DOHH2 (cell line): ENCODE data around the gene WBP11.
A peak's percentile ranks its signal among the peaks of the same experiment; 100 is the strongest.

ENCODE experiments used
- H3F3A ChIP-seq: fragments of 200-600 bp; sonication (generic), shearing (Covaris generic); 2 replicates; pipeline ENCODE4 v1.6.0; 2016; ENCODE audit warnings: antibody characterized with exemption, mild to moderate bottlenecking; ENCODE audit not compliant: control insufficient read depth, insufficient read depth
- H3K27ac ChIP-seq: fragments of 200-600 bp; sonication (generic); 2 replicates; pipeline ENCODE4 v1.5.1; 2014; ENCODE audit warnings: low read depth, mild to moderate bottlenecking, low read length, moderate library complexity
- H3K27me3 ChIP-seq: fragments of 200-600 bp; sonication (generic); 2 replicates; pipeline ENCODE4 v1.6.1; 2014; ENCODE audit warnings: mild to moderate bottlenecking, low read length, mixed read lengths; ENCODE audit not compliant: control insufficient read depth
- H3K36me3 ChIP-seq: fragments of 200-600 bp; sonication (generic); 2 replicates; pipeline ENCODE4 v1.6.1; 2014; ENCODE audit warnings: mild to moderate bottlenecking, low read length, moderate library complexity, mixed read lengths; ENCODE audit not compliant: control insufficient read depth
- H3K4me1 ChIP-seq: fragments of 200-600 bp; sonication (generic); 2 replicates; pipeline ENCODE4 v1.6.1; 2014; ENCODE audit warnings: mild to moderate bottlenecking, low read length, mixed read lengths; ENCODE audit not compliant: control insufficient read depth
- H3K4me2 ChIP-seq: fragments of 200-600 bp; sonication (generic); 2 replicates; pipeline ENCODE4 v1.6.0; 2014; ENCODE audit warnings: mild to moderate bottlenecking, low read length, moderate library complexity
- H3K4me3 ChIP-seq: fragments of 200-600 bp; sonication (generic); 2 replicates; pipeline ENCODE4 v1.5.1; 2014; ENCODE audit warnings: mild to moderate bottlenecking, low read length, mixed read lengths
- H3K79me2 ChIP-seq: fragments of 200-600 bp; sonication (generic); 2 replicates; pipeline ENCODE4 v1.6.1; 2014; ENCODE audit warnings: mild to moderate bottlenecking, low read length, mixed read lengths; ENCODE audit not compliant: control insufficient read depth
- H3K9me2 ChIP-seq: fragments of 200-600 bp; sonication (generic); replicated peaks from 2 replicates; pipeline ENCODE4 v1.6.1; 2014; ENCODE audit warnings: mild to moderate bottlenecking, low read length, mixed read lengths; ENCODE audit not compliant: control insufficient read depth
- H3K9me3 ChIP-seq: fragments of 200-600 bp; sonication (generic); 2 replicates; pipeline ENCODE4 v1.6.1; 2014; ENCODE audit warnings: antibody characterized with exemption, low read length, mixed read lengths; ENCODE audit not compliant: control insufficient read depth, insufficient read depth
- H4K20me1 ChIP-seq: fragments of 200-600 bp; sonication (generic); 2 replicates; pipeline ENCODE4 v1.6.0; 2014; ENCODE audit warnings: low read depth, mild to moderate bottlenecking, antibody characterized with exemption, low read length, moderate library complexity; ENCODE audit not compliant: control insufficient read depth, insufficient read depth
- CTCF ChIP-seq: fragments of 200-600 bp; sonication (generic); IDR thresholded peaks from one replicate; pipeline ENCODE4 v1.5.1; 2014; ENCODE audit warnings: antibody characterized with exemption, mild to moderate bottlenecking, low read depth, low read length; ENCODE audit not compliant: poor library complexity, severe bottlenecking
- EZH2phosphoT487 ChIP-seq: fragments of 200-600 bp; sonication (generic); IDR thresholded peaks from 2 replicates; pipeline ENCODE4 v1.6.1; 2017; ENCODE audit warnings: borderline replicate concordance, mild to moderate bottlenecking, antibody characterized with exemption, low read length, moderate library complexity, mixed read lengths

Gene WBP11

GRCh38 chr12:14803011-14803829, at the start of gene WBP11, which contains the start of gene C12orf60:
WBP11 (minus strand) TSS chr12:14803478; CDS start chr12:14801383, 2,095 bp downstream.
C12orf60 (plus strand) TSS chr12:14803670; CDS start chr12:14822936, 19,266 bp downstream.
- Histone ChIP-seq H3K9me2 (no peaks in the 10 kb centered on the region), H3F3A (no peaks in the 10 kb centered on the region), H3K9me3 (no peaks in the 10 kb centered on the region), H3K36me3 (peaks cover 43% of the 10 kb centered on the region), H3K27me3 (no peaks in the 10 kb centered on the region), H3K4me2 (peak within 1 kb of the TSS; percentile 76), H3K4me3 (peak within 1 kb of the TSS; percentile 97), H3K79me2 (peaks cover 62% of the 10 kb centered on the region), H4K20me1 (peaks cover 6% of the 10 kb centered on the region; the same call in 1 of the 2 replicates), H3K4me1 (peaks cover 27% of the 10 kb centered on the region), H3K27ac (peak within 1 kb of the TSS; percentile 51)
- TF ChIP-seq EZH2phosphoT487: no peak
- no peak for TF ChIP-seq CTCF

GRCh38 chr12:14852880-14853279, 49.6 kb upstream of the WBP11 start:
- Histone ChIP-seq H3K4me1 (peaks cover 19% of the 10 kb centered on the region), H4K20me1 (no peaks in the 10 kb centered on the region), H3K4me2 (no peak overlapping the region), H3K27me3 (no peaks in the 10 kb centered on the region), H3F3A (no peaks in the 10 kb centered on the region), H3K79me2 (no peaks in the 10 kb centered on the region), H3K9me2 (no peaks in the 10 kb centered on the region), H3K27ac (no peak overlapping the region), H3K9me3 (no peaks in the 10 kb centered on the region), H3K36me3 (no peaks in the 10 kb centered on the region), H3K4me3 (no peak overlapping the region)
- TF ChIP-seq EZH2phosphoT487: no peak
- TF ChIP-seq CTCF: no peak

DNA sequence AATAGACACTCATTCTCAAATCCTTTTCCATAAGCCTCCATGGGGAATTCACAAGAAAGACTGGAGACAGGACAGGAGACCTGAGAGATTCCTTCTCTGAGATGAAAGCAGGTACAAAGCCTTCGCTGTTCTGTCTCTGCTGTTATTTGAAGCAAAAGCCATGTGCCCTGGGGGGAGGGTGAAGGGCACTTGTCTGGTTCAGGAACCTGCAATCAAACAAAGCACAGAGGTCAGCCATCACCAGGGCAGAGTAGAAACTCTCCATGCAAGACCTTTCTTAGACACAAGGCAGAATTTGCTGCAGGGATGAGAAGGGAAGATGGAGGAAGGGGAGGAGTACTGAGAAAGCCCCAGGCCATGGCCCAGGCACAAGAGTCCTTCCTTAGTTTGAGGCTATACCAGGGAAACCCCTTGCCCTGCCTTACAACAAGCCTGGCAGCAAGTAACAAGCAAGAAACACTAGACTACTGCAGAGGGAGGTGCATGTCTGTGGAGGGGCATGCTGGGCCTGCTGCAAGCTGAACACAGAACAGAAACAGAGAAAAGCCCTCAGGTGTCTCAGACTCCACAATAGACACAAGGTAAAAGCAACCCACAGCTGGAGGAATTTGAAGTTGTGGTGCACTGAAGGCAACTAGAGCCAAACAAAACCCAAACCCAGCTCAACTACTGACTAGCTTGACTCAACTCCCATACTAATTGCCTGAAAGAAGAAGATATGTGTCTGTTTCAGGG, 47.8 kb upstream of the WBP11 start:
- Histone ChIP-seq H3F3A (no peaks in the 10 kb centered on the region), H4K20me1 (no peaks in the 10 kb centered on the region), H3K4me1 (peaks cover 18% of the 10 kb centered on the region), H3K4me3 (no peak overlapping the region), H3K79me2 (no peaks in the 10 kb centered on the region), H3K9me3 (no peaks in the 10 kb centered on the region), H3K27me3 (no peaks in the 10 kb centered on the region), H3K4me2 (no peak overlapping the region), H3K27ac (no peak overlapping the region), H3K36me3 (no peaks in the 10 kb centered on the region), H3K9me2 (no peaks in the 10 kb centered on the region)
- TF ChIP-seq CTCF: no peak
- no peak for TF ChIP-seq EZH2phosphoT487
